Kidney (tissue), 14 donors: ENCODE data around the gene DPCD. TPM values are rescaled to one million over a fixed set of nuclear protein-coding genes. Genes with fewer than 3 reads are reported as not detected.

Experiments used
- DNase-seq, 5 donors: peaks; one replicate each; pipeline ENCODE4 v3.0.0-alpha.2; 2013 to 2020
- FAIRE-seq: peaks from 2 replicates; lab custom pipeline; 2012; peaks lifted over from hg19 to GRCh38; lab: Jason Lieb, UNC
- H3K27ac ChIP-seq, 2 donors: one replicate each; pipeline ENCODE4 v1.7.0; 2013; ENCODE audit warnings: low read depth in 2 of 2, low read length in 2 of 2, inconsistent platforms in 1 of 2
- H3K27me3 ChIP-seq: one replicate; pipeline ENCODE4 v1.7.1; 2013; ENCODE audit warnings: low read length, inconsistent platforms; ENCODE audit not compliant: control insufficient read depth, insufficient read depth
- H3K36me3 ChIP-seq, 3 donors: one replicate each; pipeline versions ENCODE4 v1.7.0 to v1.7.1; 2013; ENCODE audit warnings: low read length in 3 of 3, control low read depth in 1 of 3, inconsistent platforms in 1 of 3; ENCODE audit not compliant: insufficient read depth in 3 of 3, control insufficient read depth in 2 of 3
- H3K4me1 ChIP-seq, 3 donors: one replicate each; pipeline versions ENCODE4 v1.7.0 to v1.7.1; 2013; ENCODE audit warnings: low read length in 3 of 3, inconsistent platforms in 1 of 3, low read depth in 1 of 3; ENCODE audit not compliant: control insufficient read depth in 2 of 3, insufficient read depth in 2 of 3
- H3K4me3 ChIP-seq, 3 donors: one replicate each; pipeline versions ENCODE4 v1.7.0 to v1.8.1; 2013; ENCODE audit warnings: low read length in 3 of 3, control low read depth in 1 of 3, inconsistent platforms in 1 of 3
- H3K9ac ChIP-seq, 3 donors: one replicate each; pipeline versions ENCODE4 v1.7.0 to v1.7.1; 2013; ENCODE audit warnings: low read length in 3 of 3, control low read depth in 1 of 3, inconsistent platforms in 1 of 3
- H3K9me3 ChIP-seq, 3 donors: one replicate each; pipeline versions ENCODE4 v1.7.0 to v1.7.1; 2013; ENCODE audit warnings: low read length in 3 of 3, control low read depth in 1 of 3, inconsistent platforms in 1 of 3; ENCODE audit not compliant: control insufficient read depth in 2 of 3, insufficient read depth in 1 of 3
- intact Hi-C: fragments of 100-400 bp; cut with DNase I; formaldehyde crosslinking; loops from one replicate; pipeline ENCODE4 v1.11.1; 2022
- polyA plus RNA-seq: library from polyadenylated mRNA; stranded (reverse); fragments of 350-450 nt; fragmentation: Illumina TruSeq; extraction: RNeasy Lipid Tissue Mini Kit (QIAGEN cat#74804); gene quantifications from one replicate; pipeline ENCODE4 v1.2.3, GENCODE V29; 2014; ENCODE audit warnings: low read depth, low replicate concordance; ENCODE audit not compliant: insufficient read depth
- total RNA-seq: library from RNA; stranded (reverse); fragmentation: NEBNext Ultra II Directional; extraction: Animal tissue kit (Norgen Biotek cat#: 25700); gene quantifications from one replicate; pipeline ENCODE4 v1.2.1, GENCODE V29; 2021
- TF ChIP-seq, protein P1 (sequence below): IDR thresholded peaks from 3 replicates; pipeline ENCODE4 v1.5.1; 2012; ENCODE audit warnings: mild to moderate bottlenecking, moderate library complexity, borderline replicate concordance; ENCODE audit not compliant: insufficient read depth; ENCODE audit errors: extremely low read depth
- donor health status: control.
- donor health status: control.
- donor health status: control.
- donor health status: control.
- donor health status: control.
- donor health status: DM: yes; HTN: yes; CAD: no.
- donor health status: Normal renal cell carcinoma (clear cell type).

The DPCD gene
- total and polyA plus RNA-seq, 2 donors from 2014 or later: 26.4 to 63.1 TPM

- H3K9me3 ChIP-seq: peaks cover 0 to under 1% (median 0%) of the 10 kb centered on the region in 3 donors
- H3K36me3 ChIP-seq: peaks cover 0 to 15% (median 2%) of the 10 kb centered on the region in 3 donors
- no peaks in the 10 kb centered on the region for H3K27me3 ChIP-seq
- H3K4me3 ChIP-seq: no peak overlapping the region
- H3K9ac ChIP-seq: no peak overlapping the region
- TF ChIP-seq, protein P1, sequence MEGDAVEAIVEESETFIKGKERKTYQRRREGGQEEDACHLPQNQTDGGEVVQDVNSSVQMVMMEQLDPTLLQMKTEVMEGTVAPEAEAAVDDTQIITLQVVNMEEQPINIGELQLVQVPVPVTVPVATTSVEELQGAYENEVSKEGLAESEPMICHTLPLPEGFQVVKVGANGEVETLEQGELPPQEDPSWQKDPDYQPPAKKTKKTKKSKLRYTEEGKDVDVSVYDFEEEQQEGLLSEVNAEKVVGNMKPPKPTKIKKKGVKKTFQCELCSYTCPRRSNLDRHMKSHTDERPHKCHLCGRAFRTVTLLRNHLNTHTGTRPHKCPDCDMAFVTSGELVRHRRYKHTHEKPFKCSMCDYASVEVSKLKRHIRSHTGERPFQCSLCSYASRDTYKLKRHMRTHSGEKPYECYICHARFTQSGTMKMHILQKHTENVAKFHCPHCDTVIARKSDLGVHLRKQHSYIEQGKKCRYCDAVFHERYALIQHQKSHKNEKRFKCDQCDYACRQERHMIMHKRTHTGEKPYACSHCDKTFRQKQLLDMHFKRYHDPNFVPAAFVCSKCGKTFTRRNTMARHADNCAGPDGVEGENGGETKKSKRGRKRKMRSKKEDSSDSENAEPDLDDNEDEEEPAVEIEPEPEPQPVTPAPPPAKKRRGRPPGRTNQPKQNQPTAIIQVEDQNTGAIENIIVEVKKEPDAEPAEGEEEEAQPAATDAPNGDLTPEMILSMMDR: no peak
- H3K4me1 ChIP-seq: no peaks in the 10 kb centered on the region
- H3K27ac ChIP-seq: no peak overlapping the region
- intact Hi-C loops: no loop called here
- peak in 2 of 5 donors; percentile 39 for DNase-seq
- FAIRE-seq: no peak
These were observed 9.9 kb upstream of the DPCD start for GRCh38 chr10:101578192-101578591.

DNA sequence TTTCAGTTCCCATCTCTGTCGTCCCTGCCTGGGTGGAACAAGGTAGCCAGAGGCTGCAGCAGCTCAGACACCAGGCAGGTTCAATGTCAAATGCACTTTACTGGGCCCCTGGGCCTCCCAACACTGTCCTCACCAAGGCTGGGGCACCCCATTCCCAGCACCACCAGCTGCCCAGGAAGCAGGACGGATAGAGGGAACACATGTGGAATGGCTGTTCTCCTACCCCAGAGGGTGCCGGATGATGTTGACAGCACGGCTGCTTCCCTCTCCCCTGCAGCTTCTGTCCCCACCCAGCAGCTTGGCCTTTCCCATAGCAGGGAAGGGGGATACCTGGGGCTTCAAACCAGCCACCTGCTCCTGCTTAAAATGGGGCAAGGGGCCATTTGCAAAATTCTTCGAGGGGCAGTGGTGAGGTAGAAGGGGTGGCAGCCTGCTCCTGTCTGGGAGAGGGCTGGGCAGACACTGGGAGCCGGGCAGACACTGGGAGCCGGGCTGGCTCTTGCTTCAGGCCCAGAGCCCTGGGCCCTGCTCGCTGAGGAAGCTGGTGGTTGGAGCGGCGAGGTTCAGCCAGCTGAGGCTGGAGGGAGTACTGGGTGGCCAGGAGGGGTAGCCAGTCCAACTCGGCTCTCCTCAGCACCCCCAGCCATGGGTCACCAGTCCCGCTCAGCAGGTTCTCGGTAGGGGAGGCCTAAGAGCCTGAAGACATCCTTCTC lies 9.2 kb upstream of the DPCD start:
- Histone ChIP-seq H3K27ac (no peak overlapping the region), H3K4me1 (no peaks in the 10 kb centered on the region), H3K9me3 (no peaks in the 10 kb centered on the region), H3K27me3 (no peaks in the 10 kb centered on the region), H3K9ac (no peak overlapping the region), H3K4me3 (no peak overlapping the region), H3K36me3 (peaks cover 0 to 16% (median 2%) of the 10 kb centered on the region in 3 donors)
- TF ChIP-seq, protein P1: no peak
- DNase-seq: peak in 1 of 5 donors; percentile 25
- FAIRE-seq: no peak
- intact Hi-C loops: no loop called here

GRCh38 chr10:101579516-101579870 lies 8.6 kb upstream of the DPCD start:
- peaks cover 0 to 16% (median 2%) of the 10 kb centered on the region in 3 donors for H3K36me3 ChIP-seq
- FAIRE-seq (no peak), DNase-seq (peak in 2 of 5 donors; percentile 21 to 37)
- H3K4me1 ChIP-seq: no peaks in the 10 kb centered on the region
- H3K9me3 ChIP-seq: no peaks in the 10 kb centered on the region
- H3K27ac ChIP-seq: no peak overlapping the region
- H3K27me3 ChIP-seq: no peaks in the 10 kb centered on the region
- H3K9ac ChIP-seq: no peak overlapping the region
- H3K4me3 ChIP-seq: no peak overlapping the region
- TF ChIP-seq, protein P1: no peak
- intact Hi-C loops: no loop called here
